Activated effector memory CD4-positive, alpha-beta T cell treated with anti-CD3 and anti-CD28 coated beads, Interleukin-2, amount 50 U/mL, for 16 hours (primary cell): ENCODE data around the gene ZFPM1.

Source experiments
- DNase-seq: peaks from one replicate; pipeline ENCODE4 v3.0.0-alpha.2; 2020

ZFPM1 gene

GRCh38 chr16:88418869-88419268 is 34.2 kb upstream of the ZFPM1 start:
- DNase-seq = no peak

DNA sequence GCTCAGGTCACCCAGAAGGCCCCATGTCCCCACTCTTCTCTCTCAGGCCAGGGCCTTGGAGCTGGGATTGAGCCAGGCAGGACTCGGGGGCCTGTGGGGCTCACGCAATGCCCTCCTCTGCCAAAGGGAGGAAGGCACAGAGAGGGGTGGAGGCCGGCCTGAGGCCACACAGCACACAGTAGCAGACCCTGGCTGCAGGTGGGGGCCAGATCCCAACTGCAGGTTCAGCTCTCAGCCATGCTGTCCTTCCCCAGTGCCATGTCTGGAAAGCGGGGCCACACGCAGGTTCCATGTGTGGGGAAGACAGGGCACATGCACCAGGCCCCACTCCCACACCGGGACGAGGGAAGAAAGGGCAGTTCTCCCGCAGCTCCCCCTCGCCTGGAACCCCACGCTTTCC is 33.3 kb upstream of the ZFPM1 start:
- no peak for DNase-seq

DNA sequence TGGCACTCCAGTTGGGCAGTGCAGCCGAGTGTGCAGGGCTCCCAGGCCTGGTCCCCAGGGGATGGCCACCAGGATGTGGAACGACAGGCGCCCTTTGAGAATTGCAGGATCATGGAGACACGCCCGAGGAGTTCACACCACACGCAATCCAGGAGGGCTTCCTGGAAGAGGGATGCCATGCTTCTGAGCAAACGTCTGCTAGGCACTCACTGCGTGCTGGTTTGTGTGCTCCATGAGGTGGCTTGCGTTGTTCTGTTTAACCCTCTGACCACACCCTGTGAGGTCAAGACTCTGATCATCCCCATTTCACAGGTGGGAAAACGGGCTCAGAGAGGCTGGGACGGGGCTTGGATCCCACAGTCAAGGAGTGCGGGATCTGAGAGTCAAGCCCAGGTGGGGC is 32.6 kb upstream of the ZFPM1 start:
- DNase-seq = no peak

DNA sequence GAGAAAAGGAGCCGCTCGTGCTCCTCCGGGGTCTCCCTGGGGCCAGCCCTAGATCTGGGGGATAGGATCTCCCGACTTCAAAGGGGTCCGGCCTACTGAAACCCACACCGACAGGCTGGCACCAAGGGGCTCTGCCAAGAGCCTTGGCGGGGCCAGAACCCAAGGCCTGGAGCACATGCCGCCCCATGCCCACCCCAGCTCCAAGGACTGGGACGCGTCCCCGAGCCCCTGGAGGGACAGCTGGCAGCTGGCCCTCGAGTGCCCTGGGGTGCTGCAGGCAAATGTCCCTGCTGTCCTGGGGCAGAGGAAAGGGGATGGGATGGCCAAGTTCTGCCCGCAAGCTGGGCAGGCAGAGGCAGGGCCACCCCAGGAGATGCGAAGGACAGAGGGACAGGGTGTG is 31.8 kb upstream of the ZFPM1 start:
- no peak for DNase-seq

GRCh38 chr16:88421871-88422433 is 31.1 kb upstream of the ZFPM1 start:
- DNase-seq = no peak

DNA sequence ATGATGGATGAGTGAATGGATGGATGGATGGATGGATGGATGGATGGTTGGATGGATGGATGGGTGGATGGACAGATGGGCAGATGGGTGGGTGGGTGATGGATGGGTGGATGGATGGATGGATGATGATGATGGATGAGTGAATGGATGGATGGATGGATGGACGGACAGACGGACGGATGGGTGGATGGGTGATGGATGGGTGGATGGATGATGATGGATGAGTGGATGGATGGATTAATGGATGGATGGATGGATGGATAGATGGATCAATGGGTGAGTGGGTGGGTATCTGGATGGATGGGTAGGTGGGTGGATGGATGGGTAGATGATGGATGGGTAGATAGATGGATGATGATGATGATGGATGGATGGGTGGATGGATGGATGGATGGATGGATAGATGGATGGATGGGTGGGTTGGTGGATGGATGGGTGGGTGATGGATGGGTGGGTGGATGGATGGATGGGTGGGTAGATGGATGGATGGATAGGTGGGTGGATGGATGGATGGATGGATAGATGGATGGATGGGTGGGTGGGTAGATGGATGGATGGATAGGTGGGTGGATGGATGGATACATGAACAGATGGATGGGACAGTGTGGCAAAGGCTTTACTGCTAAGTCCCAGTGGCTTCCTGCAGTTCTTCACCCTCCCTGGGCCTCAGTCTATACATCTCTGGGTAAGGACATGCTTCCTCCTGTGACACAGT is 30.2 kb upstream of the ZFPM1 start:
- no peak for DNase-seq

DNA sequence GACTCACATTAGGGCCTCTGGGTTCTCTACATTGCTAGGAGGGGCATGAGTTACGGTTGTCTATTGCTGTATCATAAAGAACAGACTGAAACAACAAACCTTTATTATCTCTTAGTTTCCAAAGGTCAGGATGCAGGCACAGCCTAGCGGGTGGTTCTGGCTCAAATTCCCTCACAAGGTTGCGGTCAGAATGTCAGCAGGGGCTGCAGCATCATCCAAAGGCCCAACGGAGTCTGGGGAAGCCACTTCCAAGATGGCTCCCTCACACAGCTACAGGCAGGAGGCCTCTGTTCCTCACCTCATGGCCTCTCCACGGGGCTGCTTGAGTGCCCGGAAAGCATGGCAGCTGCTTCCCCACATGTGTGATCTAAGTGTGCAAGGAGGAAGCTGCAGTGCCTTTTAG is 29.6 kb upstream of the ZFPM1 start:
- DNase-seq = no peak

- no peak for DNase-seq
These were observed 28.4 kb upstream of the ZFPM1 start for GRCh38 chr16:88424587-88425235.

- DNase-seq = no peak
These were observed 27.1 kb upstream of the ZFPM1 start for GRCh38 chr16:88426018-88426417.

DNA sequence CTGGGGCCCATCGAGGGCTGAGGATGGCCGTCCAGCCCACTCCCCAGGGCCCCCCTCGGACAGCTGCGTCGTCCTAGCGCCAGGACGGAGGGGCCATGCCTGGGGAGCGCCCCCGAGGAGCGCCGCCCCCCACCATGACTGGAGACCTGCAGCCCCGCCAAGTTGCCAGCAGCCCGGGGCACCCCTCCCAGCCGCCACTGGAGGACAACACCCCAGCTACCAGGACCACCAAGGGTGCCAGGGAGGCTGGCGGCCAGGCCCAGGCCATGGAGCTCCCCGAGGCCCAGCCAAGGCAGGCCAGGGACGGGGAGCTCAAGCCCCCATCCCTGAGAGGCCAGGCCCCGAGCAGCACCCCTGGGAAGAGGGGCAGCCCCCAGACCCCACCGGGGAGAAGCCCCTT is 25.7 kb upstream of the ZFPM1 start:
- DNase-seq = no peak

DNA sequence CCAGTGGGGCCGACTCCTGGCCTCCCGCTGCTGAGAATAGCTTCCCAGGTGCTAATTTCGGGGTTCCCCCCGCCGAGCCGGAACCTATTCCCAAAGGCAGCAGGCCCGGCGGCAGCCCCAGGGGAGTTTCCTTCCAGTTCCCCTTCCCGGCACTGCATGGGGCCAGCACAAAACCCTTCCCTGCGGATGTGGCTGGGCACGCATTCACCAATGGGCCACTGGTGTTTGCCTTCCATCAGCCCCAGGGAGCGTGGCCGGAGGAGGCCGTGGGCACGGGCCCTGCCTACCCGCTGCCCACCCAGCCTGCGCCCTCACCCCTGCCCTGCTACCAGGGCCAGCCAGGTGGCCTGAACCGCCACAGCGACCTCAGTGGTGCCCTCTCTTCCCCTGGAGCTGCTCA is 24.9 kb upstream of the ZFPM1 start:
- DNase-seq = no peak

DNA sequence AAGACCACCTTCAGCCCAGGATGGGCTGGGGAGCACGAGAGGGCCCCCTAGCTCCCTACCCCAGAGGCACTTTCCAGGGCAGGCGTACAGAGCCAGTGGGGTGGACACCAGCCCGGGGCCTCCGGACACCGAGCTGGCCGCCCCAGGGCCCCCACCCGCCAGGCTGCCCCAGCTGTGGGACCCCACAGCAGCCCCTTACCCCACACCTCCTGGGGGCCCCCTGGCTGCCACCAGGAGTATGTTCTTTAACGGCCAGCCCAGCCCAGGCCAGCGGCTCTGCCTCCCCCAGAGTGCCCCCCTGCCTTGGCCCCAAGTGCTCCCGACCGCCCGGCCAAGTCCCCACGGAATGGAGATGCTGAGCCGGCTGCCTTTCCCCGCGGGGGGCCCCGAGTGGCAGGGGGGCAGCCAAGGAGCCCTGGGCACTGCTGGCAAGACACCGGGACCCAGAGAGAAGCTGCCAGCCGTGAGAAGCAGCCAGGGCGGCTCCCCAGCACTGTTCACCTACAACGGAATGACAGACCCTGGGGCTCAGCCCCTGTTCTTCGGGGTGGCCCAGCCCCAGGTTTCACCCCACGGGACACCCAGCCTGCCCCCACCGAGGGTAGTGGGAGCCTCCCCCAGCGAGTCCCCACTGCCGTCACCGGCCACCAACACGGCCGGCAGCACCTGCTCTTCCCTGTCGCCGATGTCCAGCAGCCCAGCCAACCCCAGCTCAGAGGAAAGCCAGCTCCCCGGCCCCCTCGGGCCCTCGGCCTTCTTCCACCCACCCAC is 24.3 kb upstream of the ZFPM1 start:
- DNase-seq = no peak

DNA sequence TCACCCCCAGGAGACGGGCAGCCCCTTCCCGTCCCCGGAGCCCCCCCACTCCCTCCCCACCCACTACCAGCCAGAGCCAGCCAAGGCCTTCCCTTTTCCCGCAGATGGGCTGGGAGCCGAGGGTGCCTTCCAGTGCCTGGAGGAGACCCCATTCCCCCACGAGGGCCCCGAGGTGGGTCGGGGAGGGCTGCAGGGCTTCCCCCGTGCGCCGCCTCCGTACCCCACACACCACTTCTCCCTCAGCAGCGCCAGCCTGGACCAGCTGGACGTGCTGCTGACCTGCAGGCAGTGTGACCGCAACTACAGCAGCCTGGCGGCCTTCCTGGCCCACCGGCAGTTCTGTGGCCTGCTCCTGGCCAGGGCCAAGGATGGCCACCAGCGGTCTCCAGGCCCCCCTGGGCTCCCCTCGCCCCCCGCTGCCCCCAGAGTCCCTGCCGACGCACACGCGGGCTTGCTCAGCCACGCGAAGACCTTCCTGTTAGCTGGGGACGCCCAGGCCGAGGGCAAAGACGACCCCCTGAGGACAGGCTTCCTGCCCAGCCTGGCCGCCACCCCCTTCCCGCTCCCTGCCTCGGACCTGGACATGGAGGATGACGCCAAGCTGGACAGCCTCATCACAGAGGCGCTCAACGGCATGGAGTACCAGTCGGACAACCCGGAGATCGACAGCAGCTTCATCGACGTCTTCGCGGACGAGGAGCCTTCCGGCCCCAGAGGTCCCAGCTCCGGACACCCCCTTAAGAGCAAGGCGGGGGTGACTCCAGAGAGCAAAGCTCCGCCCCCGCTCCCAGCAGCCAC is 23.5 kb upstream of the ZFPM1 start:
- DNase-seq = no peak

DNA sequence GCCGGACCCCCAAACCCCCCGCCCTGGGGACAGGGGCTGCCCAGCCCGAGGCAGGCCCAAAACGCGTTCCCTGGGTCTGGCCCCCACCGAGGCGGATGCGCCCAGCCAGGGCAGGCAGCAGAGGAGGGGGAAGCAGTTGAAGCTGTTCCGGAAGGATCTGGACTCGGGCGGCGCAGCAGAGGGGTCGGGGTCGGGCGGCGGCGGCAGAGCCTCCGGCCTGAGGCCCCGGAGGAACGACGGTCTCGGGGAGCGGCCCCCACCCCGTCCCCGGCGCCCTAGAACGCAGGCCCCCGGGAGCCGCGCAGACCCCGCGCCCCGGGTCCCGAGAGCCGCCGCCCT is 22.9 kb upstream of the ZFPM1 start:
- no peak for DNase-seq

- DNase-seq = peak; percentile 79
These were observed 22.3 kb upstream of the ZFPM1 start for GRCh38 chr16:88430524-88431446.

DNA sequence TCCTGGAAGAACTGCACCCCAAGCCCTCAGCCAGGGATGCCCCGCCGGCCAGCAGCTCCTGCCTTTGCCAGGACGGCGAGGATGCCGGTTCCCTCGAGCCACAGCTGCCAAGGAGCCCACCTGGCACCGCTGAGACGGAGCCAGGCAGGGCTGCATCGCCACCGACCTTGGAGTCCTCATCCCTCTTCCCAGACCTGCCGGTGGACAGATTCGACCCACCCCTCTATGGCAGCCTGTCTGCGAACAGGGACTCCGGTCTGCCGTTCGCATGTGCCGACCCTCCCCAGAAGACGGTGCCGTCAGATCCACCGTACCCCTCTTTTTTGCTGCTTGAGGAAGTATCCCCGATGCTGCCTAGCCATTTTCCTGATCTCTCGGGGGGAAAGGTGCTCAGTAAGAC is 21.4 kb upstream of the ZFPM1 start:
- no peak for DNase-seq

GRCh38 chr16:88432174-88432573 is 20.9 kb upstream of the ZFPM1 start:
- DNase-seq = no peak

DNA sequence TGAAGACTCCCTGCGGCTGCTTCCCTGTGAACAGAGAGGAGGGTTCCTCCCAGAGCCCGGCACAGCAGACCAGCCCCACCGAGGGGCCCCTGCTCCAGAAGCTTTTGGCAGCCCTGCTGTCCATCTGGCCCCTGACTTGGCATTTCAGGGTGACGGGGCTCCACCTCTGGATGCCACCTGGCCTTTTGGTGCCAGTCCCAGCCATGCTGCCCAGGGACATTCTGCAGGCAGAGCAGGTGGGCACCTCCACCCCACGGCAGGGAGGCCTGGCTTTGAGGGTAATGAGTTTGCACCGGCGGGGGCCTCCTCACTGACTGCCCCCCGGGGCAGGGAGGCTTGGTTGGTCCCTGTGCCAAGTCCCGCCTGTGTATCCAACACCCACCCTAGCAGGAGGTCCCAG is 20.3 kb upstream of the ZFPM1 start:
- no peak for DNase-seq

DNA sequence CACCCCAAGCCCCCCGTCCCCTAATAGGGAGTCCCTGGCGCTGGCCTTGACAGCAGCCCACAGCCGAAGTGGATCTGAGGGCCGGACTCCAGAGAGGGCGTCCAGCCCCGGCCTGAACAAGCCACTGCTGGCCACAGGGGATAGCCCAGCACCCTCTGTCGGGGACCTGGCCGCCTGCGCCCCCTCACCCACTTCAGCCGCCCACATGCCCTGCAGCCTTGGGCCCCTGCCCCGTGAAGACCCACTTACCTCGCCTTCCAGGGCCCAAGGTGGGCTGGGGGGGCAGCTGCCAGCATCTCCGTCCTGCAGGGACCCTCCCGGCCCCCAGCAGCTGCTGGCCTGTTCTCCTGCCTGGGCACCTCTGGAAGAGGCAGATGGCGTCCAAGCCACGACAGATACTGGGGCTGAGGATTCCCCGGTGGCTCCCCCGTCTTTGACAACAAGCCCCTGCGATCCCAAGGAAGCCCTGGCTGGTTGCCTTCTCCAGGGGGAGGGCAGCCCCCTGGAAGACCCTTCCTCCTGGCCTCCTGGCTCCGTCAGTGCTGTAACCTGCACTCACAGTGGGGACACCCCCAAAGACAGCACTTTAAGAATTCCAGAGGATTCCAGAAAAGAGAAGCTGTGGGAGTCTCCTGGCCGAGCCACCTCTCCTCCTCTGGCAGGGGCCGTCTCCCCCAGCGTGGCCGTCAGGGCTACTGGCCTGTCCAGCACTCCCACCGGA is 19.3 kb upstream of the ZFPM1 start:
- no peak for DNase-seq

- DNase-seq = no peak
These were observed 18.8 kb upstream of the ZFPM1 start for GRCh38 chr16:88434353-88434690.

DNA sequence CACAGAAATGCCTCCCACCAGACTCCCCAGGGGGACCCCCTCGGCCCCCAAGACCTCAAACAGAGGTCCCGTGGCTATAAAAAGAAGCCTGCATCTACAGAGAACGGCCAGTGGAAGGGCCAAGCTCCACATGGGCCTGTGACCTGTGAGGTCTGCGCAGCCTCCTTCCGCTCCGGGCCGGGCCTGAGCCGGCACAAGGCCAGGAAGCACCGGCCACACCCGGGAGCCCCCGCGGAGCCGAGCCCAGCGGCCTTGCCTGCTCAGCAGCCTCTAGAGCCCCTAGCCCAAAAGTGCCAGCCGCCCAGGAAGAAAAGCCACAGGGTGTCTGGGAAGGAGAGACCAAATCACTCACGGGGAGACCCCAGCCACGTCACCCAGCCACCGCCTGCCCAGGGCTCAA is 18.3 kb upstream of the ZFPM1 start:
- DNase-seq = no peak
